ENCODE data around the gene PCSK5.
"Not testable (repeated sequence)": the region's sequence is repeated elsewhere in the genome, so short reads cannot be mapped to it uniquely, and the experiment has no call there.

PCSK5 gene

GRCh38 chr9:76354221-76354620 lies 463.7 kb downstream of the PCSK5 start:
- DNase-seq (ENCODE audit: low read depth, low spot score), result no peak

GRCh38 chr9:76355886-76356285 lies 465.4 kb downstream of the PCSK5 start:
- no peak for DNase-seq (ENCODE audit: low read depth, low spot score)

- no peak for DNase-seq (ENCODE audit: low read depth, low spot score)
Observed at GRCh38 chr9:76357555-76357954, 467.1 kb downstream of the PCSK5 start.

GRCh38 chr9:76358628-76359280 lies 468.3 kb downstream of the PCSK5 start:
- DNase-seq (ENCODE audit: low read depth, low spot score), result no peak

- no peak for DNase-seq (ENCODE audit: low read depth, low spot score)
Observed at GRCh38 chr9:76359365-76359764, 468.9 kb downstream of the PCSK5 start.

GRCh38 chr9:76359766-76360165 lies 469.3 kb downstream of the PCSK5 start:
- no peak for DNase-seq (ENCODE audit: low read depth, low spot score)

DNA sequence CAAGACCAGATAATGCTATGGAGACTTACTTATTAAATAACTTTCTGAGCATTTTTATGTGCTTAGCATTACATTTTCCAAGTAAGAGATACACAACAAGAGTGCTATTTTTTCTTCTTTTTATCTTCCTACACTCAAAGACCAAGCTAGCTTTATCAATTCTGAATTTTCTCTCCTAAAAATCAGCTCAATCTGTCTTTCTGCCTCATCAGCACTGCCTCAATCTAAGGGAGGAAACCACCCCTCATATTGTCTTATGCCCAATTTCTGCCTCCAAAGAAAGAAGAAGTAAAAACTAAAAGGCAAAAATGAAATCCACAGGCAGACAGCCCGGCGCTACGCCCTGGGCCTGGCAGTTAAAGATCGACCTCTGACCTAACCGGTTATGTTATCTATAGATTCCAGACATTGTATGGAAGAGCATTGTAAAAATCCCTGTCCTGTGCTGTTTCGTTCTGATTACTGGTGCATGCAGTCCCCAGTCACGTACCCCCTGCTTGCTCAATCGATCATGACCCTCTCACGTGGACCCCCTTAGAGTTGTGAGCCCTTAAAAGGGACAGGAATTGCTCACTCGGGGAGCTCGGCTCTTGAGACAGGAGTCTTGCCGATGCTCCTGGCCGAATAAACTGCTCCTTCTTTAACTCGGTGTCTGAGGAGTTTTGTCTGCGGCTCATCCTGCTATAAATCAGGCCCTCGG lies 472.0 kb downstream of the PCSK5 start:
- DNase-seq (ENCODE audit: low read depth, low spot score), result not testable (repeated sequence)

- DNase-seq (ENCODE audit: low read depth, low spot score), result no peak
Observed at GRCh38 chr9:76363032-76363395, 472.5 kb downstream of the PCSK5 start.

- DNase-seq (ENCODE audit: low read depth, low spot score), result no peak
Observed at GRCh38 chr9:76365028-76365427, 474.6 kb downstream of the PCSK5 start.

DNA sequence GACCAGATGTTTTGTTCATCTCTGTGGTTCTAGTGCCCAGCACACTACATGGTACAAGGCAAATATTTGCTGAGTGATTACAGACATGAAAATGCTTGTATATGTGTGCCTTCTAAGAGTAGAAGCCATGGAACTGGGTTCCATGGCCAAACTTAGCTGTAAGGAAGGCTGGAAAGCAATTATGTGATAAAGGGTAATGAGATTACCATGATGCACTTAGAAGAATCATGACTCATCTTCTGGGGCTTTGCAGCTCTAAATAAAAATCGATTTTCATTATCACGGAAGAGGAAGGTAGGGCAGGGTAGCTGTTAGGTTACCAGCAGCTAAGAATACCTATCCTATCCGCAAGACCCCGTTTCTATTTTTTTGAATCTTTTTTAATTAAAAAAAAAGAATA lies 475.8 kb downstream of the PCSK5 start:
- DNase-seq (ENCODE audit: low read depth, low spot score), result no peak

GRCh38 chr9:76369583-76369982 lies 479.1 kb downstream of the PCSK5 start:
- no peak for DNase-seq (ENCODE audit: low read depth, low spot score)

GRCh38 chr9:76370396-76371023 lies 480.0 kb downstream of the PCSK5 start:
- no peak for DNase-seq (ENCODE audit: low read depth, low spot score)

GRCh38 chr9:76371901-76372300 lies 481.4 kb downstream of the PCSK5 start:
- DNase-seq (ENCODE audit: low read depth, low spot score), result no peak

- no peak for DNase-seq (ENCODE audit: low read depth, low spot score)
Observed at GRCh38 chr9:76372336-76372735, 481.9 kb downstream of the PCSK5 start.

GRCh38 chr9:76373173-76373783 lies 482.8 kb downstream of the PCSK5 start:
- no peak for DNase-seq (ENCODE audit: low read depth, low spot score)

GRCh38 chr9:76373784-76374474 lies 483.5 kb downstream of the PCSK5 start:
- no peak for DNase-seq (ENCODE audit: low read depth, low spot score)

GRCh38 chr9:76374783-76375559 lies 484.5 kb downstream of the PCSK5 start:
- no peak for DNase-seq (ENCODE audit: low read depth, low spot score)

DNA sequence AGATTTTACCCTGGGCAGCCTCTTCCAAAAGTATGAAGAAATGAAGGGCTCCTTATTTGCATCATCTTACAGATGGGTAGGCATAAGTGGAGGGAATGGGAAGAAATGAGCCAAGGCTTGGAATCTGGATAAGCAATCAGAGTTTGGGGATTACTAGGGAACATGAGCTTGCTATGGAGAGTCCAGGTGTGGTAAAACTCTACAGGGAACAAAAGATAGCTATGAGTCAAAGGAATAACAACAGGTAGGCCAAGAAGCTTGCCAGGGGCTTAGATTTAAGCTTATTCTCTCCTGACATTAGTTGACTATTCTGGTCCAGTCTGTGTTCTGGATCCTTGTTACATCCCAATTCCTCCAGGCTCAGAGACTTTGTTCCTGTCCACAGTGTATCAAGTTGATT lies 487.3 kb downstream of the PCSK5 start:
- DNase-seq (ENCODE audit: low read depth, low spot score), result no peak

GRCh38 chr9:76378367-76379073 lies 488.0 kb downstream of the PCSK5 start:
- no peak for DNase-seq (ENCODE audit: low read depth, low spot score)

DNA sequence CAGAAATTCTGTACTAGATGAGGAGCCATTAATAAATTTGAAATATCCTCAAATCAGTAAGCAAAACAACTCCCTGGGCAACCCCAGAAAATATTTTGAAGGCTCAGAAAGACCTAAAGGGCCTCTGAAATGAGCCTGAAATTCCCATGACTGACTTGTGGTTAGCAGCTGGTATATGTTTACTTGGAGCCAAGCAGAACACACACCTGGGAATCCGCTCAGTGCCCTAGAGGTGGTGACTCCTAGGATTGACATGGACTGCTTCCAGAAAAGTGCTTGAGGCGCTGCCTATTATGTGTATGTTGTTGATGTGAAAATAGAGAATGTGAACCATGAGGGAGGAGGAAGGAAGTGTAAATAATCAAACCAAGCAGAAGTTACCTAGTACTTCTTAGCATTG lies 489.0 kb downstream of the PCSK5 start:
- no peak for DNase-seq (ENCODE audit: low read depth, low spot score)

DNA sequence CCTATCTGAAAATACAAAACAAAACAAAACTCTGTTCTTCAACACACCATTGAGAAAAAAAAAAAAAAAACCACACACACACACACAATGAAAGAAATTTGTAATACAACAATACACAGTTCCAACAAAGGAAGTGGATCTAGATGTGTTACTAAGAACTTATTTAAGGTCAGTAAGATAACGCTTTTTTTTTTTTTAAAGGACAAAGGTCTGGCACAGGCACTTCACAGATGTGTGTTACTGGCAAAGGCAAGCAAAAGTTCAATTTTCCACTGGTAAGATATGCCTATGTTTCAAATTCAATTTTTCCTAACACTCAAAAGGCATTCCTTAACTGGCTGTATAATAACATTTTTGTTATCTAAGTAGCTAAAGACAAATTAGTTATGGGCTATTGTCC lies 500.2 kb downstream of the PCSK5 start:
- no peak for DNase-seq (ENCODE audit: low read depth, low spot score)

Measured in activated naive CD8-positive, alpha-beta T cell treated with anti-CD3 and anti-CD28 coated beads, Interleukin-2, amount 50 U/mL, for 16 hours (primary cell).